GM23338 (cell line): Measurements from ENCODE around the gene PNLIPRP2. TPM values are rescaled to one million over a fixed set of nuclear protein-coding genes. Genes with fewer than 3 reads are reported as not detected.

Experiments
- ATAC-seq: fragments of 200-7000 bp; cut with Tn5 transposase; 3 replicates; pipeline ENCODE4 v1.9.1; 2020
- DNase-seq: peaks from one replicate; pipeline ENCODE4 v3.0.0-alpha.2; 2015; ENCODE audit warnings: low spot score
- H2AFZ ChIP-seq: fragments of 200-600 bp; sonication (generic); 2 replicates; pipeline ENCODE4 v1.8.0; 2016; ENCODE audit warnings: antibody characterized with exemption, mild to moderate bottlenecking, moderate library complexity
- H3F3A ChIP-seq: fragments of 200-600 bp; sonication (generic); replicated peaks from 2 replicates; pipeline ENCODE4 v1.8.0; 2017; ENCODE audit warnings: antibody characterized with exemption, mixed run types, low read depth
- H3K27ac ChIP-seq: fragments of 200-600 bp; sonication (generic); 2 replicates; pipeline ENCODE4 v1.6.1; 2016; ENCODE audit warnings: low read depth
- H3K27me3 ChIP-seq: fragments of 200-600 bp; sonication (generic); 2 replicates; pipeline ENCODE4 v1.8.0; 2016; ENCODE audit warnings: mild to moderate bottlenecking, mixed run types, moderate library complexity; ENCODE audit not compliant: insufficient read depth
- H3K36me3 ChIP-seq: fragments of 200-600 bp; sonication (generic); 2 replicates; pipeline ENCODE4 v1.8.0; 2016; ENCODE audit warnings: mild to moderate bottlenecking; ENCODE audit not compliant: insufficient read depth
- H3K4me1 ChIP-seq: fragments of 200-600 bp; sonication (generic); 2 replicates; pipeline ENCODE4 v1.8.0; 2016; ENCODE audit warnings: mild to moderate bottlenecking, moderate library complexity; ENCODE audit not compliant: insufficient read depth
- H3K4me2 ChIP-seq: fragments of 200-600 bp; sonication (generic); 2 replicates; pipeline ENCODE4 v1.7.1; 2017; ENCODE audit warnings: mixed run types
- H3K4me3 ChIP-seq: fragments of 200-600 bp; sonication (generic); 2 replicates; pipeline ENCODE4 v1.6.1; 2016; ENCODE audit warnings: mixed run types
- H3K79me2 ChIP-seq: fragments of 200-600 bp; sonication (generic); replicated peaks from 2 replicates; pipeline ENCODE4 v1.8.0; 2017; ENCODE audit warnings: mild to moderate bottlenecking; ENCODE audit not compliant: insufficient read depth
- H3K9me2 ChIP-seq: fragments of 200-600 bp; sonication (generic); 2 replicates; pipeline ENCODE4 v1.8.0; 2017; ENCODE audit not compliant: insufficient read depth
- H4K20me1 ChIP-seq: fragments of 200-600 bp; sonication (generic); replicated peaks from 2 replicates; pipeline ENCODE4 v1.8.0; 2017; ENCODE audit warnings: mild to moderate bottlenecking; ENCODE audit not compliant: insufficient read depth
- H3K27ac Mint-ChIP-seq: 2 replicates; pipeline ENCODE4 v1.8.0; 2020; ENCODE audit warnings: inconsistent platforms, mild to moderate bottlenecking, moderate library complexity, mixed read lengths
- H3K27me3 Mint-ChIP-seq: 3 replicates; pipeline ENCODE4 v1.8.0; 2022; ENCODE audit warnings: low read depth, mild to moderate bottlenecking, moderate library complexity, mixed read lengths, inconsistent platforms; ENCODE audit not compliant: insufficient read depth, poor library complexity
- H3K36me3 Mint-ChIP-seq: 3 replicates; pipeline ENCODE4 v1.8.0; 2021; ENCODE audit warnings: low read depth, mild to moderate bottlenecking, inconsistent platforms, moderate library complexity, mixed read lengths
- H3K4me1 Mint-ChIP-seq: 3 replicates; pipeline ENCODE4 v1.8.0; 2020; ENCODE audit warnings: mild to moderate bottlenecking, inconsistent platforms, mixed read lengths
- H3K4me3 Mint-ChIP-seq: 3 replicates; pipeline ENCODE4 v1.8.0; 2021; ENCODE audit warnings: moderate library complexity, mild to moderate bottlenecking, inconsistent platforms, mixed read lengths
- H3K9me3 Mint-ChIP-seq: 3 replicates; pipeline ENCODE4 v1.8.0; 2020; ENCODE audit warnings: moderate library complexity, mild to moderate bottlenecking, inconsistent platforms, mixed read lengths
- CREB1 ChIP-seq: fragments of 250-450 bp; sonication (Bioruptor Pico); IDR thresholded peaks from 2 replicates; pipeline ENCODE4 v1.5.0; 2020; ENCODE audit warnings: low read depth, mild to moderate bottlenecking, moderate library complexity
- EZH2 ChIP-seq: fragments of 200-600 bp; sonication (generic); IDR thresholded peaks from one replicate; pipeline ENCODE4 v1.8.0; 2017; ENCODE audit warnings: antibody characterized with exemption, mild to moderate bottlenecking, low read depth; ENCODE audit not compliant: unreplicated experiment
- EZH2phosphoT487 ChIP-seq: fragments of 200-600 bp; sonication (generic); IDR thresholded peaks from one replicate; pipeline ENCODE4 v1.8.1; 2018; ENCODE audit warnings: antibody characterized with exemption; ENCODE audit not compliant: unreplicated experiment
- JUNB ChIP-seq: IDR thresholded peaks from one replicate; pipeline ENCODE4 v1.6.1; 2016; ENCODE audit warnings: antibody characterized with exemption; ENCODE audit not compliant: unreplicated experiment
- NANOG ChIP-seq: IDR thresholded peaks from 2 replicates; pipeline ENCODE4 v1.6.1; 2016; ENCODE audit warnings: antibody characterized with exemption, borderline replicate concordance
- POLR2AphosphoS5 ChIP-seq: IDR thresholded peaks from 2 replicates; pipeline ENCODE4 v1.6.1; 2016; ENCODE audit warnings: antibody characterized with exemption, low read depth
- ZNF114 ChIP-seq: fragments of 250-450 bp; sonication (Bioruptor Pico); IDR thresholded peaks from 2 replicates; pipeline ENCODE4 v1.5.0; 2020; ENCODE audit warnings: mild to moderate bottlenecking, moderate library complexity
- ZNF331 ChIP-seq: fragments of 250-450 bp; sonication (Bioruptor Pico); IDR thresholded peaks from 2 replicates; pipeline ENCODE4 v1.5.0; 2020; ENCODE audit warnings: low read depth, mild to moderate bottlenecking, moderate library complexity
- ZNF462 ChIP-seq: fragments of 250-450 bp; sonication (Bioruptor Pico); IDR thresholded peaks from 2 replicates; pipeline ENCODE4 v1.5.0; 2020; ENCODE audit warnings: mild to moderate bottlenecking, moderate library complexity
- polyA plus RNA-seq: library from polyadenylated mRNA; unstranded; fragments of >200 nt; fragmentation: Nextera tagmentation; extraction: Ambion mirVana; gene quantifications from 2 replicates; pipeline ENCODE4 v1.2.1, GENCODE V29; 2016
- total RNA-seq: library from RNA; depleted of rRNA; stranded (reverse); fragments of >200 nt; shearing (Covaris generic); gene quantifications from 2 replicates; pipeline ENCODE4 v1.2.3, GENCODE V29; 2014

Gene PNLIPRP2
- total and polyA plus RNA-seq, 2 experiments from 2014 or later: 0.24 TPM; not detected in 1

GRCh38 chr10:116667484-116667883 lies 46.7 kb downstream of the PNLIPRP2 start:
- H3K27me3 Mint-ChIP-seq: peaks cover 2% of the 10 kb centered on the region
- Histone ChIP-seq H3K4me3 (no peak overlapping the region), H2AFZ (no peak overlapping the region), H3K4me1 (peaks cover 21% of the 10 kb centered on the region), H3K9me2 (no peaks in the 10 kb centered on the region), H3K79me2 (peaks cover 6% of the 10 kb centered on the region), H3K27me3 (no peaks in the 10 kb centered on the region), H3K36me3 (peaks cover 3% of the 10 kb centered on the region; the same call in 1 of the 2 replicates), H3F3A (no peaks in the 10 kb centered on the region), H4K20me1 (no peaks in the 10 kb centered on the region; the same call in 1 of the 2 replicates), H3K27ac (no peak overlapping the region), H3K4me2 (no peak overlapping the region)
- H3K27ac Mint-ChIP-seq: no peak overlapping the region
- H3K4me1 Mint-ChIP-seq: peaks cover 26% of the 10 kb centered on the region
- DNase-seq (no peak), ATAC-seq (no peak)
- H3K36me3 Mint-ChIP-seq: peaks cover 36% of the 10 kb centered on the region
- no peak overlapping the region for H3K4me3 Mint-ChIP-seq
- TF ChIP-seq CREB1 (CRISPR knock-in tag) (no peak), EZH2phosphoT487 (no peak), ZNF331 (no peak), NANOG (no peak), JUNB (no peak), POLR2AphosphoS5 (no peak)
- H3K9me3 Mint-ChIP-seq: no peaks in the 10 kb centered on the region

GRCh38 chr10:116668018-116668417 lies 47.3 kb downstream of the PNLIPRP2 start:
- ATAC-seq: no peak
- no peak overlapping the region for H3K27ac ChIP-seq

GRCh38 chr10:116668446-116668845 lies 47.7 kb downstream of the PNLIPRP2 start:
- Histone ChIP-seq H3K27me3 (no peaks in the 10 kb centered on the region), H3K9me2 (no peaks in the 10 kb centered on the region), H3K79me2 (peaks cover 6% of the 10 kb centered on the region), H3K36me3 (peaks cover 3% of the 10 kb centered on the region; the same call in 1 of the 2 replicates), H2AFZ (no peak overlapping the region), H4K20me1 (no peaks in the 10 kb centered on the region; the same call in 1 of the 2 replicates), H3K27ac (no peak overlapping the region), H3K4me1 (peaks cover 21% of the 10 kb centered on the region), H3F3A (no peaks in the 10 kb centered on the region), H3K4me2 (no peak overlapping the region), H3K4me3 (no peak overlapping the region)
- no peaks in the 10 kb centered on the region for H3K9me3 Mint-ChIP-seq
- no peak for ATAC-seq
- peaks cover 2% of the 10 kb centered on the region for H3K27me3 Mint-ChIP-seq
- peak overlapping the region; percentile 55; the same call in 1 of the 2 replicates for H3K27ac Mint-ChIP-seq
- peaks cover 30% of the 10 kb centered on the region for H3K36me3 Mint-ChIP-seq
- peak overlapping the region; percentile 74; the same call in 2 of the 3 replicates for H3K4me3 Mint-ChIP-seq
- H3K4me1 Mint-ChIP-seq: peaks cover 26% of the 10 kb centered on the region
- no peak for DNase-seq
- TF ChIP-seq ZNF462 (no peak), ZNF114 (CRISPR knock-in tag) (no peak), NANOG (no peak), EZH2 (no peak), CREB1 (CRISPR knock-in tag) (no peak)

More at GRCh38 chr10:116668018-116668417, 47.3 kb downstream of the PNLIPRP2 start:
- Histone ChIP-seq H4K20me1 (no peaks in the 10 kb centered on the region; the same call in 1 of the 2 replicates), H3K4me3 (no peak overlapping the region), H3F3A (no peaks in the 10 kb centered on the region), H3K79me2 (peaks cover 6% of the 10 kb centered on the region), H3K36me3 (peaks cover 3% of the 10 kb centered on the region; the same call in 1 of the 2 replicates), H3K27me3 (no peaks in the 10 kb centered on the region), H3K9me2 (no peaks in the 10 kb centered on the region), H3K4me2 (no peak overlapping the region), H2AFZ (no peak overlapping the region), H3K4me1 (peaks cover 21% of the 10 kb centered on the region)
- no peak overlapping the region for H3K27ac Mint-ChIP-seq
- no peaks in the 10 kb centered on the region for H3K9me3 Mint-ChIP-seq
- H3K27me3 Mint-ChIP-seq: peaks cover 2% of the 10 kb centered on the region
- no peak overlapping the region for H3K4me3 Mint-ChIP-seq
- peaks cover 26% of the 10 kb centered on the region for H3K4me1 Mint-ChIP-seq
- TF ChIP-seq CREB1 (CRISPR knock-in tag): no peak
- peaks cover 32% of the 10 kb centered on the region for H3K36me3 Mint-ChIP-seq
- DNase-seq: no peak
